Pulmonary artery endothelial cell (primary cell): ENCODE measurements around the gene TSLP. TPM values are rescaled to one million over a fixed set of nuclear protein-coding genes. Genes with fewer than 3 reads are reported as not detected.

Source experiments
- DNase-seq: peaks from one replicate; pipeline ENCODE4 v3.0.0-alpha.2; 2011; ENCODE audit warnings: low read depth, low spot score
- total RNA-seq: library from RNA; depleted of rRNA; stranded (reverse); fragments of >200 nt; gene quantifications from 2 replicates; pipeline ENCODE4 v1.2.3, GENCODE V29; 2014

The TSLP gene
- total RNA-seq, 1 donor from 2014 or later: 0.53 TPM

GRCh38 chr5:111095982-111096381 is 24.5 kb downstream of the TSLP start:
- no peak for DNase-seq

GRCh38 chr5:111099058-111099778 is 27.7 kb downstream of the TSLP start:
- DNase-seq: no peak

- no peak for DNase-seq
These were observed 34.9 kb downstream of the TSLP start for GRCh38 chr5:111106320-111106948.

- no peak for DNase-seq
These were observed 35.9 kb downstream of the TSLP start for GRCh38 chr5:111107371-111107770.

- no peak for DNase-seq
These were observed 40.4 kb downstream of the TSLP start for GRCh38 chr5:111111956-111112355.

GRCh38 chr5:111113678-111114077 is 42.2 kb downstream of the TSLP start:
- DNase-seq: no peak

- DNase-seq: no peak
These were observed 43.7 kb downstream of the TSLP start for GRCh38 chr5:111115229-111115628.

GRCh38 chr5:111116550-111116949 is 45.0 kb downstream of the TSLP start:
- no peak for DNase-seq

- DNase-seq: no peak
These were observed 45.6 kb downstream of the TSLP start for GRCh38 chr5:111117136-111117535.

GRCh38 chr5:111119221-111119620 is 47.7 kb downstream of the TSLP start:
- no peak for DNase-seq

GRCh38 chr5:111119856-111120255 is 48.3 kb downstream of the TSLP start:
- no peak for DNase-seq

- DNase-seq: no peak
These were observed 49.4 kb downstream of the TSLP start for GRCh38 chr5:111120911-111121310.

- no peak for DNase-seq
These were observed 50.4 kb downstream of the TSLP start for GRCh38 chr5:111121926-111122325.

GRCh38 chr5:111122398-111122797 is 50.9 kb downstream of the TSLP start:
- no peak for DNase-seq

GRCh38 chr5:111124793-111125192 is 53.3 kb downstream of the TSLP start:
- DNase-seq: no peak

- no peak for DNase-seq
These were observed 55.4 kb downstream of the TSLP start for GRCh38 chr5:111126896-111127295.

Other genes with a start within 250 kb of the TSLP start
- gene WDR36, start 20.6 kb downstream of the TSLP start, total RNA-seq: 69.2 and 72.3 TPM in 2 replicates
- 2.2 and 5.4 TPM in 2 replicates for gene CAMK4, start 152.7 kb downstream of the TSLP start, total RNA-seq